ENCODE data around the gene TARDBP. TPM values are rescaled to one million over a fixed set of nuclear protein-coding genes. Genes with fewer than 3 reads are reported as not detected.
A peak's percentile ranks its signal among the peaks of the same experiment; 100 is the strongest.
"Not testable (repeated sequence)": the region's sequence is repeated elsewhere in the genome, so short reads cannot be mapped to it uniquely, and the experiment has no call there.

TARDBP gene
- total RNA-seq, 4 donors from 2014 or later = 51.2 to 110 (median 96.6) TPM

GRCh38 chr1:10996100-10996499 is 16.4 kb upstream of the TARDBP start:
- H3K36me3 ChIP-seq = no peaks in the 10 kb centered on the region
- peaks cover 0 to 10% (median 0%) of the 10 kb centered on the region in 3 donors for H3K9me3 ChIP-seq
- no peak for TF ChIP-seq CTCF (IDR thresholded peaks at IDR 0.05)
- TF ChIP-seq POLR2A (IDR thresholded peaks at IDR 0.05) = no peak
- no peaks in the 10 kb centered on the region for H3K4me1 ChIP-seq
- 62 to 85% methylated on average over 3 of the region's 3 CpGs for WGBS, 2 donors
- no peak for DNase-seq
- H3K4me3 ChIP-seq = no peak overlapping the region
- H3K27me3 ChIP-seq = no peaks in the 10 kb centered on the region
- H3K27ac ChIP-seq = no peak overlapping the region
- intact Hi-C loops (cut with DNase I) = no loop called here

GRCh38 chr1:11000526-11000925 is 11.9 kb upstream of the TARDBP start:
- H3K9me3 ChIP-seq = peaks cover 0 to 10% (median 0%) of the 10 kb centered on the region in 3 donors
- no peak overlapping the region for H3K4me3 ChIP-seq
- intact Hi-C loops (cut with DNase I) = no loop called here
- H3K27ac ChIP-seq = no peak overlapping the region
- DNase-seq = no peak
- no peaks in the 10 kb centered on the region for H3K27me3 ChIP-seq
- no peaks in the 10 kb centered on the region for H3K4me1 ChIP-seq
- WGBS, 2 donors = 73 to 100% methylated on average over 1 of the region's 1 CpG
- TF ChIP-seq CTCF (IDR thresholded peaks at IDR 0.05) (no peak), POLR2A (IDR thresholded peaks at IDR 0.05) (no peak)
- no peaks in the 10 kb centered on the region for H3K36me3 ChIP-seq

- WGBS, 2 donors = 2 to 4% methylated on average over 10 to 11 of the region's 11 CpGs
- intact Hi-C loops (cut with DNase I) = no loop called here
Measured at GRCh38 chr1:11013160-11013531, 692 bp downstream of the TARDBP start.

GRCh38 chr1:11019358-11019757 is 6.9 kb downstream of the TARDBP start:
- WGBS, 2 donors = 82 to 83% methylated on average over 8 of the region's 8 CpGs
- Histone ChIP-seq H3K4me1 (peaks cover 0 to 39% (median 18%) of the 10 kb centered on the region in 3 donors), H3K36me3 (peaks cover 28 to 100% (median 79%) of the 10 kb centered on the region in 3 donors)
- DNase-seq; intact Hi-C loops (cut with DNase I); H3K9me3 ChIP-seq; H3K4me3 ChIP-seq; H3K27ac ChIP-seq; H3K27me3 ChIP-seq: not testable (repeated sequence)

More at GRCh38 chr1:11013160-11013531, 692 bp downstream of the TARDBP start:
- DNase-seq = no peak
- TF ChIP-seq POLR2A (IDR thresholded peaks at IDR 0.05) (no peak), CTCF (IDR thresholded peaks at IDR 0.05) (no peak)
- H3K4me3 ChIP-seq = peak overlapping the region; percentile 92 to 99 (median 96)
- peak overlapping the region; percentile 98 to 99 (median 98) for H3K27ac ChIP-seq
- peaks cover 16 to 47% (median 38%) of the 10 kb centered on the region in 3 donors for H3K36me3 ChIP-seq
- H3K4me1 ChIP-seq = peaks cover 6 to 53% (median 30%) of the 10 kb centered on the region in 3 donors
- H3K9me3 ChIP-seq = no peaks in the 10 kb centered on the region
- H3K27me3 ChIP-seq = no peaks in the 10 kb centered on the region

- H3K36me3 ChIP-seq = peaks cover 22 to 100% (median 79%) of the 10 kb centered on the region in 3 donors
Measured at GRCh38 chr1:11019971-11020370, 7.5 kb downstream of the TARDBP start.

More at GRCh38 chr1:11019971-11020370, 7.5 kb downstream of the TARDBP start:
- WGBS, 2 donors = 69 to 80% methylated on average over 4 to 6 of the region's 7 CpGs
- DNase-seq = no peak
- H3K27ac ChIP-seq = no peak overlapping the region
- intact Hi-C loops (cut with DNase I) = no loop called here
- peaks cover 0 to 38% (median 12%) of the 10 kb centered on the region in 3 donors for H3K4me1 ChIP-seq
- no peaks in the 10 kb centered on the region for H3K9me3 ChIP-seq
- H3K4me3 ChIP-seq = no peak overlapping the region
- H3K27me3 ChIP-seq = no peaks in the 10 kb centered on the region
- TF ChIP-seq POLR2A (IDR thresholded peaks at IDR 0.05) (no peak), CTCF (IDR thresholded peaks at IDR 0.05) (no peak)

Data from esophagus squamous epithelium (tissue), 5 donors.